ENCODE data around the gene KAZALD1.

- no peak for TF ChIP-seq CTCF (IDR thresholded peaks at IDR 0.05; ENCODE audit: insufficient read depth, low read depth, low read length)
- no peak for TF ChIP-seq EZH2 (IDR thresholded peaks at IDR 0.05; ENCODE audit: insufficient read depth, low read length)
These were observed at the start of gene KAZALD1 for GRCh38 chr10:101061624-101062231.

All from astrocyte (in vitro differentiated cells and primary cell).